22Rv1 (cell line): Measurements from ENCODE around the gene UBL4B.
A peak's percentile ranks its signal among the peaks of the same experiment; 100 is the strongest.

ENCODE experiments used
- H3K27ac ChIP-seq: fragments of 450-650 bp; 2 replicates; pipeline ENCODE4 v1.5.1; 2017
- CTCF ChIP-seq: fragments of 450-650 bp; IDR thresholded peaks from 2 replicates; pipeline ENCODE4 v1.5.1; 2017; ENCODE audit warnings: mild to moderate bottlenecking
- ZFX ChIP-seq: fragments of 450-650 bp; IDR thresholded peaks from 2 replicates; pipeline ENCODE4 v1.6.1; 2017; ENCODE audit warnings: antibody characterized with exemption, borderline replicate concordance

The UBL4B gene

GRCh38 chr1:110114784-110115183 lies 2.5 kb downstream of the UBL4B start:
- H3K27ac ChIP-seq, result no peak overlapping the region
- TF ChIP-seq ZFX, result no peak
- no peak for TF ChIP-seq CTCF

GRCh38 chr1:110118636-110119396 lies 6.6 kb downstream of the UBL4B start:
- H3K27ac ChIP-seq, result no peak overlapping the region

GRCh38 chr1:110119843-110120242 lies 7.6 kb downstream of the UBL4B start:
- no peak overlapping the region for H3K27ac ChIP-seq
- TF ChIP-seq ZFX, result no peak
- no peak for TF ChIP-seq CTCF

More at GRCh38 chr1:110118636-110119396, 6.6 kb downstream of the UBL4B start:
- TF ChIP-seq CTCF (no peak), ZFX (no peak)

- no peak overlapping the region for H3K27ac ChIP-seq
- TF ChIP-seq CTCF (no peak), ZFX (no peak)
These were observed 8.8 kb downstream of the UBL4B start for GRCh38 chr1:110120960-110121561.

GRCh38 chr1:110123224-110123623 lies 11.0 kb downstream of the UBL4B start:
- no peak for TF ChIP-seq ZFX
- TF ChIP-seq CTCF, result no peak
- H3K27ac ChIP-seq, result no peak overlapping the region

- TF ChIP-seq ZFX (no peak), CTCF (no peak)
- no peak overlapping the region for H3K27ac ChIP-seq
These were observed 13.6 kb downstream of the UBL4B start for GRCh38 chr1:110125810-110126209.

- no peak overlapping the region for H3K27ac ChIP-seq
- TF ChIP-seq CTCF (peak; percentile 40), ZFX (no peak)
These were observed 17.9 kb downstream of the UBL4B start for GRCh38 chr1:110130113-110130591.
